ENCODE data around the gene ERAL1.
A peak's percentile ranks its signal among the peaks of the same experiment; 100 is the strongest.
"Not testable (repeated sequence)": the region's sequence is repeated elsewhere in the genome, so short reads cannot be mapped to it uniquely, and the experiment has no call there.

The ERAL1 gene

GRCh38 chr17:28879886-28880571 is 25.2 kb downstream of the ERAL1 start:
- no peak for DNase-seq (ENCODE audit: low read depth)

- no peak for DNase-seq (ENCODE audit: low read depth)
These were observed 25.7 kb downstream of the ERAL1 start for GRCh38 chr17:28880572-28880945.

- no peak for DNase-seq (ENCODE audit: low read depth)
These were observed 26.8 kb downstream of the ERAL1 start for GRCh38 chr17:28881533-28882056.

- DNase-seq (ENCODE audit: low read depth): no peak
These were observed 27.5 kb downstream of the ERAL1 start for GRCh38 chr17:28882154-28882895.

GRCh38 chr17:28883967-28884702 is 29.3 kb downstream of the ERAL1 start:
- DNase-seq (ENCODE audit: low read depth): no peak

- no peak for DNase-seq (ENCODE audit: low read depth)
These were observed 30.5 kb downstream of the ERAL1 start for GRCh38 chr17:28885363-28885762.

GRCh38 chr17:28885951-28886350 is 31.1 kb downstream of the ERAL1 start:
- no peak for DNase-seq (ENCODE audit: low read depth)

- no peak for DNase-seq (ENCODE audit: low read depth)
These were observed 33.2 kb downstream of the ERAL1 start for GRCh38 chr17:28887871-28888471.

- no peak for DNase-seq (ENCODE audit: low read depth)
These were observed 34.0 kb downstream of the ERAL1 start for GRCh38 chr17:28888832-28889231.

GRCh38 chr17:28889996-28890395 is 35.2 kb downstream of the ERAL1 start:
- DNase-seq (ENCODE audit: low read depth): no peak

GRCh38 chr17:28891201-28891600 is 36.4 kb downstream of the ERAL1 start:
- no peak for DNase-seq (ENCODE audit: low read depth)

- no peak for DNase-seq (ENCODE audit: low read depth)
These were observed 37.2 kb downstream of the ERAL1 start for GRCh38 chr17:28892024-28892423.

- DNase-seq (ENCODE audit: low read depth): not testable (repeated sequence)
These were observed 38.7 kb downstream of the ERAL1 start for GRCh38 chr17:28893248-28894183.

- no peak for DNase-seq (ENCODE audit: low read depth)
These were observed 41.1 kb downstream of the ERAL1 start for GRCh38 chr17:28895794-28896447.

GRCh38 chr17:28896491-28896883 is 41.7 kb downstream of the ERAL1 start:
- DNase-seq (ENCODE audit: low read depth): peak; percentile 50

- DNase-seq (ENCODE audit: low read depth): peak; percentile 39
These were observed 42.3 kb downstream of the ERAL1 start, which contains the start of gene FLOT2 for GRCh38 chr17:28896884-28897768. Gene FLOT2, minus strand, starts transcription at chr17:28897733. Its CDS starts 159 bp downstream, at chr17:28897574.

- no peak for DNase-seq (ENCODE audit: low read depth)
These were observed 43.1 kb downstream of the ERAL1 start for GRCh38 chr17:28897769-28898526.

GRCh38 chr17:28898527-28898955 is 43.7 kb downstream of the ERAL1 start:
- DNase-seq (ENCODE audit: low read depth): no peak
